ENCODE measurements around the gene FLVCR2.

- TF ChIP-seq POLR2A (IDR thresholded peaks at IDR 0.05; ENCODE audit: extremely low read depth, insufficient read length) (no peak), CTCF (IDR thresholded peaks at IDR 0.05; ENCODE audit: low read depth, low read length) (no peak), MAX (IDR thresholded peaks at IDR 0.05; ENCODE audit: low read depth, low read length) (no peak)
Observed at GRCh38 chr14:75559451-75560222, 18.8 kb upstream of the FLVCR2 start.
